Central memory CD8-positive, alpha-beta T cell (primary cell): ENCODE results near the gene BICRAL.
"Not testable (repeated sequence)": the region's sequence is repeated elsewhere in the genome, so short reads cannot be mapped to it uniquely, and the experiment has no call there.

Source experiments
- ATAC-seq: fragments of 150-1000 bp; cut with Tn5 transposase; replicated peaks from 2 replicates; pipeline ENCODE4 v1.10.0; 2022; ENCODE audit warnings: mild to moderate bottlenecking, moderate FRiP score, moderate number of reproducible peaks; ENCODE audit not compliant: poor library complexity, severe bottlenecking; ENCODE audit errors: extremely low read depth
- DNase-seq, 2 donors: peaks; one replicate each; pipeline ENCODE4 v3.0.0; 2021; ENCODE audit warnings: low spot score in 2 of 2
- H3K27ac Mint-ChIP-seq: one replicate; pipeline ENCODE4 v1.8.0; 2022; ENCODE audit warnings: low read depth, mild to moderate bottlenecking, moderate library complexity, mixed read lengths
- H3K27me3 Mint-ChIP-seq: one replicate; pipeline ENCODE4 v1.8.0; 2022; ENCODE audit warnings: mixed read lengths
- H3K36me3 Mint-ChIP-seq: one replicate; pipeline ENCODE4 v1.8.0; 2022; ENCODE audit warnings: mild to moderate bottlenecking, moderate library complexity, mixed read lengths; ENCODE audit not compliant: insufficient read depth
- H3K4me1 Mint-ChIP-seq: one replicate; pipeline ENCODE4 v1.8.0; 2022; ENCODE audit warnings: mixed read lengths
- H3K4me3 Mint-ChIP-seq: one replicate; pipeline ENCODE4 v1.8.0; 2022; ENCODE audit warnings: mild to moderate bottlenecking, moderate library complexity, mixed read lengths
- H3K9me3 Mint-ChIP-seq: one replicate; pipeline ENCODE4 v1.8.0; 2022; ENCODE audit warnings: mixed read lengths

The BICRAL gene

GRCh38 chr6:42774201-42774600 lies 7.7 kb upstream of the BICRAL start:
- Mint-ChIP-seq H3K27ac (peak overlapping the region; percentile 96), H3K27me3 (no peaks in the 10 kb centered on the region), H3K36me3 (peaks cover 25% of the 10 kb centered on the region), H3K4me3 (peak overlapping the region; percentile 76), H3K9me3 (no peaks in the 10 kb centered on the region), H3K4me1 (peaks cover 63% of the 10 kb centered on the region)
- DNase-seq: no peak
- ATAC-seq: no peak

GRCh38 chr6:42774821-42775487 lies 6.9 kb upstream of the BICRAL start:
- H3K27me3 Mint-ChIP-seq, H3K9me3 Mint-ChIP-seq: not testable (repeated sequence)
- ATAC-seq (peak; percentile 11), DNase-seq (peak in 1 of 2 donors; percentile 36)
- peaks cover 59% of the 10 kb centered on the region for H3K4me1 Mint-ChIP-seq
- peak overlapping the region; percentile 76 for H3K4me3 Mint-ChIP-seq
- peak overlapping the region; percentile 96 for H3K27ac Mint-ChIP-seq
- H3K36me3 Mint-ChIP-seq: peaks cover 25% of the 10 kb centered on the region

- H3K27me3 Mint-ChIP-seq: no peaks in the 10 kb centered on the region
- DNase-seq (no peak), ATAC-seq (no peak)
- peak overlapping the region; percentile 29 for H3K27ac Mint-ChIP-seq
- no peak overlapping the region for H3K4me3 Mint-ChIP-seq
- peaks cover 50% of the 10 kb centered on the region for H3K4me1 Mint-ChIP-seq
- peaks cover 21% of the 10 kb centered on the region for H3K36me3 Mint-ChIP-seq
- no peaks in the 10 kb centered on the region for H3K9me3 Mint-ChIP-seq
Measured at GRCh38 chr6:42777126-42777822, 4.6 kb upstream of the BICRAL start.

GRCh38 chr6:42778122-42778521 lies 3.7 kb upstream of the BICRAL start:
- no peaks in the 10 kb centered on the region for H3K9me3 Mint-ChIP-seq
- H3K27ac Mint-ChIP-seq: no peak overlapping the region
- no peak overlapping the region for H3K4me3 Mint-ChIP-seq
- H3K4me1 Mint-ChIP-seq: peaks cover 44% of the 10 kb centered on the region
- ATAC-seq (no peak), DNase-seq (no peak)
- H3K27me3 Mint-ChIP-seq: no peaks in the 10 kb centered on the region
- H3K36me3 Mint-ChIP-seq: peaks cover 28% of the 10 kb centered on the region

- Mint-ChIP-seq H3K4me1 (peaks cover 40% of the 10 kb centered on the region), H3K4me3 (no peak overlapping the region), H3K27ac (no peak overlapping the region), H3K27me3 (no peaks in the 10 kb centered on the region), H3K9me3 (no peaks in the 10 kb centered on the region), H3K36me3 (peaks cover 42% of the 10 kb centered on the region)
- DNase-seq: no peak
- no peak for ATAC-seq
Measured at GRCh38 chr6:42779521-42779920, 2.3 kb upstream of the BICRAL start.

- Mint-ChIP-seq H3K27me3 (no peaks in the 10 kb centered on the region), H3K4me3 (no peak overlapping the region), H3K4me1 (peaks cover 35% of the 10 kb centered on the region), H3K27ac (no peak overlapping the region), H3K9me3 (no peaks in the 10 kb centered on the region), H3K36me3 (peaks cover 39% of the 10 kb centered on the region)
- ATAC-seq (no peak), DNase-seq (no peak)
Measured at GRCh38 chr6:42781546-42781795, 381 bp upstream of the BICRAL start.

- peak; percentile 64 for ATAC-seq
- DNase-seq: peak; percentile 56 to 68
- peaks cover 39% of the 10 kb centered on the region for H3K36me3 Mint-ChIP-seq
- no peak overlapping the region for H3K27ac Mint-ChIP-seq
- H3K27me3 Mint-ChIP-seq: no peaks in the 10 kb centered on the region
- no peaks in the 10 kb centered on the region for H3K9me3 Mint-ChIP-seq
- H3K4me1 Mint-ChIP-seq: peaks cover 23% of the 10 kb centered on the region
- H3K4me3 Mint-ChIP-seq: no peak overlapping the region
Measured at GRCh38 chr6:42782689-42783176, 881 bp downstream of the BICRAL start.

GRCh38 chr6:42783177-42783875 lies 1.5 kb downstream of the BICRAL start:
- H3K4me3 Mint-ChIP-seq: no peak overlapping the region
- no peak overlapping the region for H3K27ac Mint-ChIP-seq
- peak; percentile 82 for DNase-seq

GRCh38 chr6:42783876-42784642 lies 2.2 kb downstream of the BICRAL start:
- H3K4me3 Mint-ChIP-seq: no peak overlapping the region
- no peak for DNase-seq
- no peaks in the 10 kb centered on the region for H3K27me3 Mint-ChIP-seq
- ATAC-seq: no peak
- H3K4me1 Mint-ChIP-seq: peaks cover 23% of the 10 kb centered on the region
- H3K9me3 Mint-ChIP-seq: no peaks in the 10 kb centered on the region
- no peak overlapping the region for H3K27ac Mint-ChIP-seq
- peaks cover 44% of the 10 kb centered on the region for H3K36me3 Mint-ChIP-seq

More at GRCh38 chr6:42783177-42783875, 1.5 kb downstream of the BICRAL start:
- Mint-ChIP-seq H3K36me3 (peaks cover 41% of the 10 kb centered on the region), H3K4me1 (peaks cover 23% of the 10 kb centered on the region), H3K27me3 (no peaks in the 10 kb centered on the region), H3K9me3 (no peaks in the 10 kb centered on the region)
- ATAC-seq: peak; percentile 65

- ATAC-seq (no peak), DNase-seq (no peak)
- Mint-ChIP-seq H3K9me3 (no peaks in the 10 kb centered on the region), H3K4me1 (peaks cover 26% of the 10 kb centered on the region), H3K27ac (no peak overlapping the region), H3K36me3 (peaks cover 45% of the 10 kb centered on the region), H3K27me3 (no peaks in the 10 kb centered on the region), H3K4me3 (no peak overlapping the region)
Measured at GRCh38 chr6:42784717-42785498, 3.1 kb downstream of the BICRAL start.

GRCh38 chr6:42786525-42786985 lies 4.7 kb downstream of the BICRAL start:
- Mint-ChIP-seq H3K27me3 (no peaks in the 10 kb centered on the region), H3K9me3 (no peaks in the 10 kb centered on the region), H3K36me3 (peaks cover 43% of the 10 kb centered on the region), H3K4me3 (no peak overlapping the region), H3K27ac (no peak overlapping the region), H3K4me1 (peaks cover 30% of the 10 kb centered on the region)
- no peak for ATAC-seq
- no peak for DNase-seq

- Mint-ChIP-seq H3K36me3 (peaks cover 38% of the 10 kb centered on the region), H3K9me3 (no peaks in the 10 kb centered on the region), H3K4me3 (no peak overlapping the region), H3K27ac (no peak overlapping the region), H3K4me1 (peaks cover 30% of the 10 kb centered on the region), H3K27me3 (no peaks in the 10 kb centered on the region)
- DNase-seq: no peak
- ATAC-seq: no peak
Measured at GRCh38 chr6:42787063-42787472, 5.2 kb downstream of the BICRAL start.
